WTC11 (cell line): ENCODE data around the gene SVBP. TPM values are rescaled to one million over a fixed set of nuclear protein-coding genes. Genes with fewer than 3 reads are reported as not detected.

Experiments used
- ATAC-seq: fragments of 200-7000 bp; cut with Tn5 transposase; 2 replicates; pipeline ENCODE4 v1.10.0; 2021; ENCODE audit warnings: mild to moderate bottlenecking, moderate library complexity
- CTCF ChIA-PET: fragments of 300-600 bp; sonication (Branson Sonifier 250); formaldehyde crosslinking; loops from one replicate; lab custom pipeline; 2021; ENCODE audit warnings: antibody characterized with exemption; lab: Charles Lee
- POLR2A ChIA-PET: fragments of 350-600 bp; sonication (Branson Sonifier 250); formaldehyde crosslinking; loops from one replicate; lab custom pipeline; 2021; ENCODE audit warnings: antibody characterized with exemption; lab: Charles Lee
- DNase-seq: peaks from one replicate; pipeline ENCODE4 v3.0.0; 2021; ENCODE audit warnings: low spot score
- H3K27ac Mint-ChIP-seq: 2 replicates; pipeline ENCODE4 v1.8.0; 2021; ENCODE audit warnings: mixed read lengths
- H3K27me3 Mint-ChIP-seq: 2 replicates; pipeline ENCODE4 v1.8.0; 2021; ENCODE audit warnings: low read depth, mild to moderate bottlenecking, moderate library complexity, mixed read lengths
- H3K36me3 Mint-ChIP-seq: 2 replicates; pipeline ENCODE4 v1.8.0; 2021; ENCODE audit warnings: mixed read lengths
- H3K4me1 Mint-ChIP-seq: 2 replicates; pipeline ENCODE4 v1.8.0; 2022; ENCODE audit warnings: mixed read lengths
- H3K4me3 Mint-ChIP-seq: 2 replicates; pipeline ENCODE4 v1.8.0; 2021; ENCODE audit warnings: mild to moderate bottlenecking, moderate library complexity, mixed read lengths
- H3K9me3 Mint-ChIP-seq: 2 replicates; pipeline ENCODE4 v1.8.0; 2021; ENCODE audit warnings: mixed read lengths
- ATF2 ChIP-seq: sonication (generic); formaldehyde crosslinking; IDR thresholded peaks from 2 replicates; pipeline ENCODE4 v1.8.1; 2022; ENCODE audit warnings: low read depth, missing genetic modification reagents, borderline replicate concordance
- CBFB ChIP-seq: sonication (generic); formaldehyde crosslinking; IDR thresholded peaks from 2 replicates; pipeline ENCODE4 v1.8.1; 2022; ENCODE audit warnings: mild to moderate bottlenecking, low read depth, missing genetic modification reagents
- ERG ChIP-seq: fragments of 250-450 bp; sonication (Bioruptor Pico); IDR thresholded peaks from 2 replicates; pipeline ENCODE4 v1.8.0; 2021; ENCODE audit warnings: mild to moderate bottlenecking
- FOXK1 ChIP-seq: sonication (generic); formaldehyde crosslinking; IDR thresholded peaks from 2 replicates; pipeline ENCODE4 v1.8.0; 2022; ENCODE audit warnings: mild to moderate bottlenecking, moderate library complexity, missing genetic modification reagents
- IRF2 ChIP-seq: sonication (generic); formaldehyde crosslinking; IDR thresholded peaks from 2 replicates; pipeline ENCODE4 v1.8.0; 2022; ENCODE audit warnings: low read depth, missing genetic modification reagents, borderline replicate concordance
- KAT7 ChIP-seq: sonication (generic); formaldehyde crosslinking; IDR thresholded peaks from 2 replicates; pipeline ENCODE4 v1.8.1; 2023; ENCODE audit warnings: missing genetic modification reagents, mild to moderate bottlenecking, borderline replicate concordance
- NR1H2 ChIP-seq: sonication (generic); formaldehyde crosslinking; IDR thresholded peaks from 2 replicates; pipeline ENCODE4 v1.9.0; 2021; ENCODE audit warnings: mild to moderate bottlenecking, moderate library complexity, missing genetic modification reagents
- NR2C2 ChIP-seq: sonication (generic); formaldehyde crosslinking; IDR thresholded peaks from 2 replicates; pipeline ENCODE4 v1.8.0; 2022; ENCODE audit warnings: mild to moderate bottlenecking, missing genetic modification reagents
- NR3C1 ChIP-seq: sonication (generic); formaldehyde crosslinking; conservative IDR thresholded peaks from 2 replicates; pipeline ENCODE4 v1.8.1; 2023; ENCODE audit warnings: low read depth, mild to moderate bottlenecking, missing genetic modification reagents
- OVOL2 ChIP-seq: fragments of 250-450 bp; sonication (Bioruptor Pico); IDR thresholded peaks from 2 replicates; pipeline ENCODE4 v1.9.0; 2021; ENCODE audit warnings: mild to moderate bottlenecking, borderline replicate concordance
- TEAD1 ChIP-seq: sonication (generic); formaldehyde crosslinking; IDR thresholded peaks from 2 replicates; pipeline ENCODE4 v1.8.0; 2022; ENCODE audit warnings: mild to moderate bottlenecking, missing genetic modification reagents
- USF2 ChIP-seq: sonication (generic); formaldehyde crosslinking; IDR thresholded peaks from 2 replicates; pipeline ENCODE4 v1.8.1; 2023; ENCODE audit warnings: mild to moderate bottlenecking, missing genetic modification reagents, moderate library complexity
- total RNA-seq: library from RNA; stranded (reverse); gene quantifications from 3 replicates; pipeline ENCODE4 v1.2.3, GENCODE V29; 2021
- TF ChIP-seq, protein P1 (sequence below): sonication (generic); formaldehyde crosslinking; conservative IDR thresholded peaks from 2 replicates; pipeline ENCODE4 v1.8.1; 2022; ENCODE audit warnings: mild to moderate bottlenecking, missing genetic modification reagents
- TF ChIP-seq, protein P2 (sequence below): fragments of 250-450 bp; sonication (Bioruptor Pico); IDR thresholded peaks from 2 replicates; pipeline ENCODE4 v1.9.0; 2021; ENCODE audit warnings: mild to moderate bottlenecking
- TF ChIP-seq, protein P3 (sequence below): sonication (generic); formaldehyde crosslinking; IDR thresholded peaks from 2 replicates; pipeline ENCODE4 v1.8.1; 2023; ENCODE audit warnings: mild to moderate bottlenecking, moderate library complexity, missing genetic modification reagents

The SVBP gene
- total RNA-seq, 1 experiment from 2014 or later: 28.7 TPM

DNA sequence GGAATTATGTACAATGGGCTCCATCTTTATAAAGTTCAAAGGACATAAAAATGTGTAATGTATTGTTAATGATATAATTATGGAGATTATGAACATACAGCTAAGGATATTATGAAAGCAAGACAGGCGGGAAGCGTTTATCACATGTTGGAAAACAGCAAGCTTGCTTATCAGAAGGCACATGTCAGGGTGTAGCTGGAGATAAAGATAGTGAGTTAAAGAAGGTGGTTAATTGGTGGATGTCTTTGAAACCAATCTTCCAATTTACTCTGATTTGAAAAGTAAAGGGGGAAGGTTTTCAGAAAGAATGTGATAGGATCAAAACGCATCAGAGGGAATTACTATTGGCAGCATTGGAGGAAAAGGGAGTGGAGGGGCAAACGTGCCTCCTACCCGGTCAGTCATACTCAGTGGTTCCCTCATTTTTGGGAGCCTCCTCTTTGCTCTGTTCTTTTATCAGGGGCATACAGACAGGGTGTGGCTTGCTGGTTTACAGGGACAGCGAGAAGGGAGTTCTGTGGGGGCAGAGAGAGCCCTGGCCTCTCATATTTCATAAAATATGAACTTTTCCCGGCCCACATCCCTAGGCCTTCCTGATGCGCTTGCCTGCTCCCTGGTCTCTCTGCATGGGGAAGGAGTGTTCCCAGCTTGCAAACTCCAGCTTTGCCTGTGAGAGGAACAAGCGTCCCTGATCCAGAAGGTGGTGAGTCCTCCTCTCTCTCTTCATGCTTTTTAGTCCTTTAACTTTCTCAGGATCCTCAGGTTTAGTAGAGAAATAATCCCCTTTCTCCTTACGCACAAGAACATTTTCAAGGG, 8.0 kb upstream of the SVBP start:
- H3K27me3 Mint-ChIP-seq: no peaks in the 10 kb centered on the region
- TF ChIP-seq FOXK1 (CRISPR knock-in tag): no peak
- no peak for TF ChIP-seq CBFB (CRISPR knock-in tag)
- no peak for TF ChIP-seq OVOL2 (CRISPR knock-in tag)
- TF ChIP-seq ATF2 (CRISPR knock-in tag): no peak
- TF ChIP-seq IRF2: no peak
- no peak for TF ChIP-seq TEAD1 (CRISPR knock-in tag)
- TF ChIP-seq NR1H2 (CRISPR knock-in tag): no peak
- no peak for TF ChIP-seq NR3C1 (CRISPR knock-in tag)
- TF ChIP-seq, protein P1, sequence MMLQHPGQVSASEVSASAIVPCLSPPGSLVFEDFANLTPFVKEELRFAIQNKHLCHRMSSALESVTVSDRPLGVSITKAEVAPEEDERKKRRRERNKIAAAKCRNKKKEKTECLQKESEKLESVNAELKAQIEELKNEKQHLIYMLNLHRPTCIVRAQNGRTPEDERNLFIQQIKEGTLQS (CRISPR knock-in tag): no peak
- TF ChIP-seq, protein P2, sequence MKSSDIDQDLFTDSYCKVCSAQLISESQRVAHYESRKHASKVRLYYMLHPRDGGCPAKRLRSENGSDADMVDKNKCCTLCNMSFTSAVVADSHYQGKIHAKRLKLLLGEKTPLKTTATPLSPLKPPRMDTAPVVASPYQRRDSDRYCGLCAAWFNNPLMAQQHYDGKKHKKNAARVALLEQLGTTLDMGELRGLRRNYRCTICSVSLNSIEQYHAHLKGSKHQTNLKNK (CRISPR knock-in tag): no peak
- no peak for TF ChIP-seq USF2 (CRISPR knock-in tag)
- H3K27ac Mint-ChIP-seq: 0 out of 2 replicates have a peak overlapping the region, but pooled peaks have one; percentile 15
- H3K4me1 Mint-ChIP-seq: peaks cover 21% of the 10 kb centered on the region
- ChIA-PET POLR2A (interaction anchor here (0.5 to 1.5 kb wide), 3 partner anchors 21 to 58 kb away, joined by 3 to 5 read pairs (median 3); partner anchors contain the start of genes C1orf50, P3H1 and ZNF691), CTCF (interaction anchor here (0.8 to 2.2 kb wide), 4 partner anchors 21 to 248 kb away, joined by 4 to 11 read pairs (median 8); partner anchors contain the start of gene ZNF691)
- no peaks in the 10 kb centered on the region for H3K36me3 Mint-ChIP-seq
- H3K9me3 Mint-ChIP-seq: no peaks in the 10 kb centered on the region
- ATAC-seq (no peak), DNase-seq (no peak)
- H3K4me3 Mint-ChIP-seq: no peak overlapping the region

- POLR2A ChIA-PET: interaction anchor here (0.7 to 1.5 kb wide), 2 partner anchors 22 to 58 kb away, joined by 3 to 5 read pairs; partner anchors contain the start of genes C1orf50, P3H1 and ZNF691
These were observed 7.4 kb upstream of the SVBP start for GRCh38 chr1:42824481-42825035.

More at GRCh38 chr1:42824481-42825035, 7.4 kb upstream of the SVBP start:
- no peak for TF ChIP-seq ERG (CRISPR knock-in tag)
- TF ChIP-seq ATF2 (CRISPR knock-in tag): no peak
- TF ChIP-seq NR2C2 (CRISPR knock-in tag): no peak
- no peak for TF ChIP-seq KAT7 (CRISPR knock-in tag)
- TF ChIP-seq, protein P3, sequence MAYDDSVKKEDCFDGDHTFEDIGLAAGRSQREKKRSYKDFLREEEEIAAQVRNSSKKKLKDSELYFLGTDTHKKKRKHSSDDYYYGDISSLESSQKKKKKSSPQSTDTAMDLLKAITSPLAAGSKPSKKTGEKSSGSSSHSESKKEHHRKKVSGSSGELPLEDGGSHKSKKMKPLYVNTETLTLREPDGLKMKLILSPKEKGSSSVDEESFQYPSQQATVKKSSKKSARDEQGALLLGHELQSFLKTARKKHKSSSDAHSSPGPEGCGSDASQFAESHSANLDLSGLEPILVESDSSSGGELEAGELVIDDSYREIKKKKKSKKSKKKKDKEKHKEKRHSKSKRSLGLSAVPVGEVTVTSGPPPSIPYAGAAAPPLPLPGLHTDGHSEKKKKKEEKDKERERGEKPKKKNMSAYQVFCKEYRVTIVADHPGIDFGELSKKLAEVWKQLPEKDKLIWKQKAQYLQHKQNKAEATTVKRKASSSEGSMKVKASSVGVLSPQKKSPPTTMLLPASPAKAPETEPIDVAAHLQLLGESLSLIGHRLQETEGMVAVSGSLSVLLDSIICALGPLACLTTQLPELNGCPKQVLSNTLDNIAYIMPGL (CRISPR knock-in tag): no peak
- TF ChIP-seq, all 79 proteins: peak for 0
- Mint-ChIP-seq H3K27me3 (no peaks in the 10 kb centered on the region), H3K27ac (no peak overlapping the region), H3K4me3 (no peak overlapping the region), H3K4me1 (peaks cover 21% of the 10 kb centered on the region), H3K9me3 (no peaks in the 10 kb centered on the region), H3K36me3 (no peaks in the 10 kb centered on the region)
- CTCF ChIA-PET: interaction anchor here (0.8 to 2.2 kb wide), 4 partner anchors 22 to 249 kb away, joined by 4 to 11 read pairs (median 8); partner anchors contain the start of gene ZNF691
- DNase-seq: no peak
- ATAC-seq: no peak
